ENCODE data around the gene RAB44.

Gene RAB44

DNA sequence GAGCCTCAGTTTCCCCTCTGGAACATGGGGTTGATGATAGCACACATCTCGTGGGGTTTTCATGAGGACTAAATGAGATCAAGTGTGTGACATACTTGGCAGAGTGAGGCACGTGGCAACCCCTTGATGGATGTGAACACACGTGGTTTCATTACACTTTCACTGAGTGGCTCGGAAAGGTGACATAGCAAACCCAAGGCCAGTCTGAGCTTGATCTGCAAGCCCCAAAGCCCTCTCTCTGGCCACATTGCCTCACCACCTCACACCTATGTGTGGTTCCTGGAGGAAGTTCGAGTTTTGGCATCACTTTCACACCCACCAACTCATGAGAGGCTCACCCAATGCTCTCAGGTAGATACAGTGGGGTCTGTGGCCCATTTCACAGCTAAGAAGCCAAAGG, 81.6 kb downstream of the RAB44 start:
- DNase-seq = no peak

GRCh38 chr6:36780442-36781177, 83.0 kb downstream of the RAB44 start:
- no peak for DNase-seq

DNA sequence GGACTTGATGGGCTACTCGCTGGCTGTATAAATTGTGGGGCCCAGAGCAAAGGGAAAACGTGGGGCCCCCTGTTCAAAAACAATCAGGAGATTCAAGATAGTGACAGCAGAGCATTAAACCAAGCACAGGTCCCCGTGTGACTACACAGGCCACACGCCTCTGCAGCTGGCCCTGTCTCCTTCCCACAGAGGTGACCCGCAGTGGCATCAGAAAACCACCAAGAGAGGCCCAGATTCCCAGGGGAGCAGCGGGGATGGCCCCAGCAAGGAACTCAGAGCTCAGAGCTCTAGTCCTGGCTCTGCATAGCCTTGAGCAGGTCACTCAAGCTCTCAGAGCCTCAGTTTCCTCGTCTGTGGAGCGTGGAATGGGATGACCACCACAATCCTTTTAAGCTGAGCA, 84.0 kb downstream of the RAB44 start:
- DNase-seq = no peak

Measured in NCI-H748 treated with DMSO at 0.1 percent for 48 hours (cell line).